Measurements from ENCODE around the gene NAA30. TPM values are rescaled to one million over a fixed set of nuclear protein-coding genes. Genes with fewer than 3 reads are reported as not detected.
"Not testable (repeated sequence)": the region's sequence is repeated elsewhere in the genome, so short reads cannot be mapped to it uniquely, and the experiment has no call there.

NAA30 gene
- total RNA-seq (2014; rRNA removed) (23.2 and 31.2 TPM in 2 replicates), Bru-seq, nascent RNA (percentile 93 among the genes with signal in this experiment), BruChase-seq, experiment 1, labeled RNA remaining after a 6-hour chase (percentile 94 among the genes with signal in this experiment), BruChase-seq, experiment 2, labeled RNA remaining after a 2-hour chase (percentile 98 among the genes with signal in this experiment)
- long read RNA-seq, full-length matches to known transcripts: 184 of 265 reads
- long read RNA-seq, partial matches to known transcripts: 55 of 265 reads
- long read RNA-seq, other reads (novel, unspliced or antisense): 26 of 265 reads

DNA sequence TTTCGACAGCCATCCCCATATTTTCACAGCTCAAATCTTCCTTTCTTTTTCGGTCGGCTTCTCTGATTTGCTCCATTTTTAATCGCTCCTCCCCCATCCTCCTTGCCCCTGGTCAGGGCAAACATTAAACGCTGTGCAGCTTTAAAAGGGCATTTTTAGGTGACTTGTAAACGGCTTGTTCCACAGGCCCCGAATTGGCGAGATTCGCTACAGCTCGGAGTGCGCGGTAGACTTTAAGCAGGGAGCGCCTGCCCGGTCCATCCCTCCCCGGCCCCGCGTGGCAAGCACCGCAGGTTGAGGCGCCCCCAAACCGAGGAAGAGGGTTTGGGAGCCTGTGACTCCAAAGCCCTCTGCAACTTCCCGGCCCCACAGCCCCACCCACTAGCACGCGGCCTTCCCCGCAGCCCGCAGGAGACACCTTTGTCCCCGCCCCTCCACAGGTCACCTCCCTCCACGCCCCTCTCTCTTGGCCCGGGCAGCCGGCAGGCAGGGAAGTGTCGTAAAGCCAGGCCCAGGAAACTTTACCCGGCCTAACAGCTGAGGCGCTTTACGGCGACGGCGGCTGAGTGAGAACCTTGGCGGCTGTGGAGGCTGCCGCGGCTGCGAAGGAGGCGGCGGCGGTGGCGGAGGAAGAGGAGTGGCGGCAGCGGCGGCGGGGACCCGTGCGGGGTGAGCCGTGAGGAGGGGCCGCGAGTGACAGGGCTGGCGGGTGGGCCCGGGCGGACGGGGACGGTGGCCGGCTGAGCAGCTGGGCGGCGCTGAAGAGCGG lies at the start of gene NAA30:
Gene NAA30, plus strand, starts transcription at position 550 of the 769 bp plus-strand sequence. CDS start 372 bp downstream, outside the sequence.
- Histone ChIP-seq H3K9me2 (replicated peaks; ENCODE audit: low read length) (no peaks in the 10 kb centered on the region), H3K9me3 (ENCODE audit: low read length) (no peaks in the 10 kb centered on the region), H3K27me3 (ENCODE audit: low read length) (no peaks in the 10 kb centered on the region), H3K36me3 (ENCODE audit: low read depth, low read length) (peaks cover 3% of the 10 kb centered on the region; the same call in 1 of the 2 replicates), H4K20me1 (ENCODE audit: low read length) (peaks cover 24% of the 10 kb centered on the region), H3F3A (ENCODE audit: low read length, unreplicated experiment) (no peaks in the 10 kb centered on the region), H3K4me2 (ENCODE audit: low read length) (peak within 1 kb of the TSS; percentile 86), H2AFZ (ENCODE audit: low read length) (peak within 1 kb of the TSS; percentile 91), H3K79me2 (ENCODE audit: low read length) (peaks cover 48% of the 10 kb centered on the region), H3K4me3 (ENCODE audit: low read length) (peak within 1 kb of the TSS; percentile 77), H3K9ac (ENCODE audit: low read length) (peak within 1 kb of the TSS; percentile 82), H3K27ac (ENCODE audit: low read length) (peak within 1 kb of the TSS; percentile 68), H3K4me1 (ENCODE audit: insufficient read depth, low read length) (peaks cover 31% of the 10 kb centered on the region)
- peak; percentile 83 for ATAC-seq
- peak; percentile 100 for DNase-seq
- BruUV-seq (replicated peaks): TSS peak; percentile 91
- intact Hi-C loops (cut with micrococcal nuclease): loop anchor here (2.0 to 5.0 kb wide), 3 partner anchors 121 to 808 kb away; partner anchors contain the start of genes AP5M1 and EXOC5
- ChIA-PET CTCF (no interaction called here), POLR2A (ENCODE audit: unreplicated experiment) (interaction anchor here (0.5 to 0.6 kb wide), 3 partner anchors 78 to 807 kb away, joined by 3 to 4 read pairs (median 4); no protein-coding TSS in a partner anchor)
- TF ChIP-seq EZH2 (IDR thresholded peaks at IDR 0.05; ENCODE audit: low read length, unreplicated experiment) (no peak), EZH2phosphoT487 (IDR thresholded peaks at IDR 0.05; ENCODE audit: borderline replicate concordance, low read length) (no peak)
- TF ChIP-seq, protein P1, sequence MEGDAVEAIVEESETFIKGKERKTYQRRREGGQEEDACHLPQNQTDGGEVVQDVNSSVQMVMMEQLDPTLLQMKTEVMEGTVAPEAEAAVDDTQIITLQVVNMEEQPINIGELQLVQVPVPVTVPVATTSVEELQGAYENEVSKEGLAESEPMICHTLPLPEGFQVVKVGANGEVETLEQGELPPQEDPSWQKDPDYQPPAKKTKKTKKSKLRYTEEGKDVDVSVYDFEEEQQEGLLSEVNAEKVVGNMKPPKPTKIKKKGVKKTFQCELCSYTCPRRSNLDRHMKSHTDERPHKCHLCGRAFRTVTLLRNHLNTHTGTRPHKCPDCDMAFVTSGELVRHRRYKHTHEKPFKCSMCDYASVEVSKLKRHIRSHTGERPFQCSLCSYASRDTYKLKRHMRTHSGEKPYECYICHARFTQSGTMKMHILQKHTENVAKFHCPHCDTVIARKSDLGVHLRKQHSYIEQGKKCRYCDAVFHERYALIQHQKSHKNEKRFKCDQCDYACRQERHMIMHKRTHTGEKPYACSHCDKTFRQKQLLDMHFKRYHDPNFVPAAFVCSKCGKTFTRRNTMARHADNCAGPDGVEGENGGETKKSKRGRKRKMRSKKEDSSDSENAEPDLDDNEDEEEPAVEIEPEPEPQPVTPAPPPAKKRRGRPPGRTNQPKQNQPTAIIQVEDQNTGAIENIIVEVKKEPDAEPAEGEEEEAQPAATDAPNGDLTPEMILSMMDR (conservative IDR thresholded peaks at IDR 0.05; ENCODE audit: low read depth, low read length): no peak; the same call in 1 of the 2 replicates

DNA sequence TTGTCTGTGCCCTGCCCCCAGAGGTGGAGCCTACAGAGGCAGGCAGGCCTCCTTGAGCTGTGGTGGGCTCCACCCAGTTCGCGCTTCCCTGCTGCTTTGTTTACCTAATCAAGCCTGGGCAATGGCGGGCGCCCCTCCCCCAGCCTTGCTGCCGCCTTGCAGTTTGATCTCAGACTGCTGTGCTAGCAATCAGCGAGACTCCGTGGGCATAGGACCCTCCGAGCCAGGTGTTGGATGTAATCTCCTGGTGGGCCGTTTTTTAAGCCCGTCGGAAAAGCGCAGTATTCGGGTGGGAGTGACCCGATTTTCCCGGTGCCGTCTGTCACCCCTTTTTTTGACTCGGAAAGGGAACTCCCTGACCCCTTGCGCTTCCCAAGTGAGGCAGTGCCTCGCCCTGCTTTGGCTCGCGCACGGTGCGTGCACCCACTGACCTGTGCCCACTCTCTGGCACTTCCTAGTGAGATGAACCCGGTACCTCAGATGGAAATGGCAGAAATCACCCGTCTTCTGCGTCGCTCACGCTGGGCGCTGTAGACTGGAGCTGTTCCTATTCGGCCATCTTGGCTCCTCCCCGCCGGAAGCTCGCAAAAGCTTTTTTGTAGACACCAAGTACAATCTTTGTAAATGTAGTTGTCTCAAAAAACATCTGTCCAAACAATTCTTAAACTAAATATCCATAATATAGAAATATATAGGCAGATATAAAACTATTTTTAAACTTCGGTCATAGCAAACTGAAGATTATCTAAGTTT lies 46.7 kb upstream of the NAA30 start:
- H3K36me3 ChIP-seq (ENCODE audit: low read depth, low read length); H3K4me2 ChIP-seq (ENCODE audit: low read length); DNase-seq; H3K9ac ChIP-seq (ENCODE audit: low read length); H3K27ac ChIP-seq (ENCODE audit: low read length); H3F3A ChIP-seq (ENCODE audit: low read length, unreplicated experiment); H3K79me2 ChIP-seq (ENCODE audit: low read length); H3K9me3 ChIP-seq (ENCODE audit: low read length); ATAC-seq; H3K9me2 ChIP-seq (replicated peaks; ENCODE audit: low read length); H3K4me3 ChIP-seq (ENCODE audit: low read length); BruUV-seq (replicated peaks); CTCF ChIA-PET; POLR2A ChIA-PET (ENCODE audit: unreplicated experiment); intact Hi-C loops (cut with micrococcal nuclease); H2AFZ ChIP-seq (ENCODE audit: low read length); H3K27me3 ChIP-seq (ENCODE audit: low read length); H4K20me1 ChIP-seq (ENCODE audit: low read length): not testable (repeated sequence)
- peaks cover 28% of the 10 kb centered on the region for H3K4me1 ChIP-seq (ENCODE audit: insufficient read depth, low read length)

DNA sequence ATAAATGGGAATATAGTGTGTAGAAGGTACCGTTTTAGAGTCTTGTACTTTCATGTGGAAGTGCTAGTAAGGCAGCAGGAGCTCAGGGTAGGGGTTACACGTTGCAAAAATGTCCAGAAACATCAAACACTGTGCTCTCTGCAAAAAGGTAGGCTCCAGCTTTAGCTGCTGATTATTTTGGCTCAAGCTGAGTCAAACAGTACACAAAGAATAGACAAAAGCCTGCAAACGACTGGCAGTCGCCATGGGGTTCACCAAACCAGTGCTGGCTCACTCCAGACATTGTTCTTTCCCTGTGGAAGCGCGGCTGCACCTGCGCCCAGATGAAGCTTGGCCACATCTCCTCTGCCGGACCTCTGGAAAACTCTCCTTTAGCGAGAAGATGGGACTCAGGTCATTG lies 45.3 kb upstream of the NAA30 start:
- no peak overlapping the region for H3K9ac ChIP-seq (ENCODE audit: low read length)
- TF ChIP-seq EZH2phosphoT487 (IDR thresholded peaks at IDR 0.05; ENCODE audit: borderline replicate concordance, low read length): no peak
- no peak for TF ChIP-seq EZH2 (IDR thresholded peaks at IDR 0.05; ENCODE audit: low read length, unreplicated experiment)
- TF ChIP-seq, protein P1 (conservative IDR thresholded peaks at IDR 0.05; ENCODE audit: low read depth, low read length): no peak
- H3K4me2 ChIP-seq (ENCODE audit: low read length): peak overlapping the region; percentile 67
- ChIA-PET POLR2A (ENCODE audit: unreplicated experiment) (interaction anchor here (0.5 to 0.7 kb wide), 3 partner anchors 36 to 78 kb away, joined by 4 to 6 read pairs (median 4); no protein-coding TSS in a partner anchor), CTCF (interaction anchor here (0.6 kb wide), 2 partner anchors 28 to 1716 kb away, joined by 4 to 5 read pairs; no protein-coding TSS in a partner anchor)
- no peaks in the 10 kb centered on the region for H3K27me3 ChIP-seq (ENCODE audit: low read length)
- no peaks in the 10 kb centered on the region for H3K9me2 ChIP-seq (replicated peaks; ENCODE audit: low read length)
- H3F3A ChIP-seq (ENCODE audit: low read length, unreplicated experiment): no peaks in the 10 kb centered on the region
- H3K9me3 ChIP-seq (ENCODE audit: low read length): no peaks in the 10 kb centered on the region
- peak overlapping the region; percentile 40 for H3K4me3 ChIP-seq (ENCODE audit: low read length)
- no peaks in the 10 kb centered on the region for H3K79me2 ChIP-seq (ENCODE audit: low read length)
- intact Hi-C loops (cut with micrococcal nuclease): no loop called here
- no TSS peak for BruUV-seq (replicated peaks)
- peak; percentile 40 for ATAC-seq
- no peak overlapping the region for H3K27ac ChIP-seq (ENCODE audit: low read length)
- peak overlapping the region; percentile 63 for H2AFZ ChIP-seq (ENCODE audit: low read length)
- H4K20me1 ChIP-seq (ENCODE audit: low read length): no peaks in the 10 kb centered on the region
- H3K36me3 ChIP-seq (ENCODE audit: low read depth, low read length): no peaks in the 10 kb centered on the region
- H3K4me1 ChIP-seq (ENCODE audit: insufficient read depth, low read length): peaks cover 40% of the 10 kb centered on the region
- peak; percentile 66 for DNase-seq

Measured in PC-3 (cell line).